HepG2 (cell line): ENCODE results near the gene MRPS35. TPM values are rescaled to one million over a fixed set of nuclear protein-coding genes. Genes with fewer than 3 reads are reported as not detected.

Source experiments
- ATAC-seq: fragments of 200-7000 bp; cut with Tn5 transposase; 3 replicates; pipeline ENCODE4 v1.9.1; 2020; ENCODE audit warnings: mild to moderate bottlenecking, moderate library complexity
- BruUV-seq: library from RNA; stranded (reverse); fragments of 400-500 nt; replicated peaks from 2 replicates; lab custom pipeline; 2021; lab: Mats Ljungman, UMichigan
- CTCF ChIA-PET: fragments of 300-600 bp; formaldehyde crosslinking; extraction: SDS; loops from one replicate; lab custom pipeline; 2021; ENCODE audit warnings: low total read pairs, inconsistent platforms, low intra/inter-chr PET ratio; lab: Yijun Ruan, JAX
- POLR2A ChIA-PET: fragments of 350-600 bp; sonication (Branson Sonifier 250); formaldehyde crosslinking; loops from one replicate; lab custom pipeline; 2020; ENCODE audit warnings: antibody characterized with exemption, inconsistent platforms; lab: Yijun Ruan, JAX
- DNase-seq: peaks from one replicate; pipeline ENCODE4 v3.0.0-alpha.2; 2015; ENCODE audit warnings: low spot score
- FAIRE-seq: peaks from 3 replicates; lab custom pipeline; 2011; peaks lifted over from hg19 to GRCh38; lab: Jason Lieb, UNC
- H2AFZ ChIP-seq: one replicate; pipeline ENCODE4 v1.6.1; 2011; ENCODE audit warnings: low read length, inconsistent platforms
- H3K27ac ChIP-seq: fragments of 300-600 bp; 3 replicates; pipeline ENCODE4 v1.8.0; 2011; ENCODE audit warnings: mixed run types, mild to moderate bottlenecking, mixed read lengths, low read length, inconsistent platforms; ENCODE audit not compliant: insufficient read depth; ENCODE audit errors: extremely low read length
- H3K27me3 ChIP-seq, 2 experiments: fragments of 200-600 bp in 1 of 2; 2 replicates in 1 of 2; 3 replicates in 1 of 2; pipeline versions ENCODE4 v1.6.0 to v1.8.0; 2011; ENCODE audit warnings: low read length in 2 of 2, mild to moderate bottlenecking in 2 of 2, moderate library complexity in 2 of 2, inconsistent platforms in 1 of 2; ENCODE audit not compliant: insufficient read depth in 2 of 2, control insufficient read depth in 1 of 2
- H3K36me3 ChIP-seq, 2 experiments: fragments of 200-600 bp in 1 of 2; replicated peaks in 1 of 2; 2 replicates in 1 of 2; 3 replicates in 1 of 2; pipeline versions ENCODE4 v1.5.1 to v1.8.0; 2011; ENCODE audit warnings: low read length in 2 of 2, inconsistent platforms in 1 of 2; ENCODE audit not compliant: insufficient read depth in 2 of 2, control insufficient read depth in 1 of 2
- H3K4me1 ChIP-seq: 2 replicates; pipeline ENCODE4 v1.5.1; 2012; ENCODE audit warnings: low read length, inconsistent platforms; ENCODE audit not compliant: insufficient read depth
- H3K4me2 ChIP-seq: 2 replicates; pipeline ENCODE4 v1.6.0; 2011; ENCODE audit warnings: low read depth, low read length, inconsistent platforms
- H3K4me3 ChIP-seq, 3 experiments: fragments of 200-600 bp in 1 of 3; sonication (generic), shearing (Covaris generic) in 1 of 3; replicated peaks in 1 of 3; 2 replicates each; pipeline ENCODE4 v1.5.1; 2011 to 2016; ENCODE audit warnings: low read length in 3 of 3, inconsistent platforms in 2 of 3, low read depth in 2 of 3, mild to moderate bottlenecking in 2 of 3, control low read depth in 1 of 3, mixed read lengths in 1 of 3; ENCODE audit not compliant: insufficient read depth in 1 of 3
- H3K79me2 ChIP-seq: one replicate; pipeline ENCODE4 v1.6.1; 2011; ENCODE audit warnings: low read length, inconsistent platforms; ENCODE audit not compliant: insufficient read depth
- H3K9ac ChIP-seq: 2 replicates; pipeline ENCODE4 v1.6.0; 2011; ENCODE audit warnings: mild to moderate bottlenecking, low read depth, low read length, inconsistent platforms; ENCODE audit not compliant: insufficient read depth
- H3K9me3 ChIP-seq: 2 replicates; pipeline ENCODE4 v1.5.1; 2012; ENCODE audit warnings: mild to moderate bottlenecking, low read length
- H4K20me1 ChIP-seq: 2 replicates; pipeline ENCODE4 v1.6.0; 2011; ENCODE audit warnings: inconsistent platforms, mild to moderate bottlenecking, low read length, moderate library complexity; ENCODE audit not compliant: insufficient read depth
- ESRRA ChIP-seq: sonication (generic); formaldehyde crosslinking; IDR thresholded peaks from 2 replicates; pipeline ENCODE4 v1.5.1; 2020; ENCODE audit warnings: mild to moderate bottlenecking, low read depth, missing genetic modification reagents
- IRF2 ChIP-seq: IDR thresholded peaks from 2 replicates; pipeline ENCODE4 v1.6.1; 2018; ENCODE audit warnings: missing genetic modification reagents, missing compliant biosample characterization
- MYC ChIP-seq: sonication (generic); formaldehyde crosslinking; IDR thresholded peaks from 2 replicates; pipeline ENCODE4 v1.9.0; 2021; ENCODE audit warnings: missing genetic modification reagents, borderline replicate concordance
- PTBP1 ChIP-seq: fragments of 200-400 bp; formaldehyde crosslinking; IDR thresholded peaks from 2 replicates; pipeline ENCODE4 v1.6.1; 2018; ENCODE audit warnings: low read length, low read depth; ENCODE audit not compliant: poor library complexity, severe bottlenecking
- RORA ChIP-seq: sonication (generic); formaldehyde crosslinking; IDR thresholded peaks from 2 replicates; pipeline ENCODE4 v1.5.0; 2020; ENCODE audit warnings: mild to moderate bottlenecking, missing genetic modification reagents, moderate library complexity
- ZNF121 ChIP-seq: sonication (generic); formaldehyde crosslinking; IDR thresholded peaks from 2 replicates; pipeline ENCODE4 v1.5.0; 2020; ENCODE audit warnings: mild to moderate bottlenecking, missing genetic modification reagents
- ZNF205 ChIP-seq: IDR thresholded peaks from 2 replicates; pipeline ENCODE4 v1.6.1; 2018; ENCODE audit warnings: missing biosample characterization, missing genetic modification reagents
- ZNF839 ChIP-seq: sonication (generic); formaldehyde crosslinking; IDR thresholded peaks from 2 replicates; pipeline ENCODE4 v1.4.0; 2020; ENCODE audit warnings: missing genetic modification reagents, mild to moderate bottlenecking, borderline replicate concordance
- WGBS: methylation state at CpG from one replicate; pipeline ENCODE4 v1.1.6; 2017; ENCODE audit warnings: low lambda C conversion rate; 5-methylcytosine and 5-hydroxymethylcytosine counted together
- in situ Hi-C: cut with HindIII; loops from 2 replicates; pipeline ENCODE4 v1.10.0; 2017; ENCODE audit warnings: low pct_unique_long_range_greater_than_20kb; ENCODE audit not compliant: extremely low pct_ligation_motif_present
- intact Hi-C: fragments of 100-400 bp; cut with micrococcal nuclease; formaldehyde crosslinking; loops from one replicate; pipeline ENCODE4 v1.10.0; 2022; ENCODE audit not compliant: unreplicated experiment
- polyA plus RNA-seq, 8 experiments: library from polyadenylated mRNA; depleted of rRNA in 3 of 8; stranded (reverse) in 7 of 8; unstranded in 1 of 8; fragments of >200 nt; fragmentation: Illumina TruSeq in 4 of 8; extraction: Trizol in 4 of 8; gene quantifications; 2 replicates each; pipeline versions ENCODE4 v1.2.1 to v1.2.3, GENCODE V29; 2011 to 2016; ENCODE audit warnings: low read depth in 4 of 8, missing spikeins in 1 of 8, mixed read lengths in 1 of 8; ENCODE audit not compliant: insufficient read depth in 1 of 8
- total RNA-seq, 5 experiments: library from RNA; depleted of rRNA; stranded (reverse); fragments of >200 nt; fragmentation: Illumina TruSeq; extraction: Trizol; gene quantifications; 2 replicates each; pipeline ENCODE4 v1.2.3, GENCODE V29; 2016; ENCODE audit warnings: low read depth in 1 of 5
- TF ChIP-seq, protein P1 (sequence below): IDR thresholded peaks from 2 replicates; pipeline ENCODE4 v1.6.1; 2016; ENCODE audit warnings: missing biosample characterization, missing genetic modification reagents, low read depth
- TF ChIP-seq, protein P2 (sequence below): sonication (generic); formaldehyde crosslinking; IDR thresholded peaks from 2 replicates; pipeline ENCODE4 v1.5.1; 2020; ENCODE audit warnings: mild to moderate bottlenecking, missing genetic modification reagents, moderate library complexity
- TF ChIP-seq, protein P3 (sequence below): sonication (generic); formaldehyde crosslinking; IDR thresholded peaks from 2 replicates; pipeline ENCODE4 v1.4.0; 2020; ENCODE audit warnings: missing genetic modification reagents, borderline replicate concordance
- TF ChIP-seq, protein P4 (sequence below): sonication (generic); formaldehyde crosslinking; IDR thresholded peaks from 2 replicates; pipeline ENCODE4 v1.4.0; 2020; ENCODE audit warnings: missing genetic modification reagents
- TF ChIP-seq, protein P5 (sequence below): sonication (generic); formaldehyde crosslinking; IDR thresholded peaks from 2 replicates; pipeline ENCODE4 v1.5.0; 2020; ENCODE audit warnings: mild to moderate bottlenecking, missing genetic modification reagents, moderate library complexity

The MRPS35 gene
- total and polyA plus RNA-seq, 2 of the 13 experiments (the other 11 are each of a cell fraction or from before 2014, with no cell fraction given), result 63.4 to 104 TPM

DNA sequence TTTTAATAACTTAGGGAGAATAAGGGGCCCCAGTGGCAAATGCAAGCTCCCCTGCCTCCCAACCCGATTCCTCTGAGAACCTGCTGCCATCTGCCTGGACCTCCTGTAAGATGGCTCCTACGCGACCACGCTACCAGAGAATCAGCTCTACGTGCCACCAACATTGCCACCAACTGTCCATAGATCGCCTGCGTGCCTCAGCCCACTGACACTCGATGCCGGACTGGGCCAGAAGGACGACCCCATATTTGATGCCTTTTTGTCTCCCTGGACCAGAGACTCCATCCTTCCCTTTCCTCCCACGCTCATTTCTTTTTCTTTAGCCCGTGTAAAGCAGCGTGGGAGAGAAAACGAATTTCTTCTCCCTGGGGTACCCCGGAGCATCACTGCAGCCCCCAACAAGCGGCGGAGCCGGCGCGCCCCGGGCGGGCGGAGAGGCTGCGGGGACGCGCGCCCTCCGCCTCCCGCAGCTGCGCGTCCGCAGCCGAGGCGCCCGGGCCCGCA lies 68.8 kb downstream of the MRPS35 start:
- H4K20me1 ChIP-seq, result no peaks in the 10 kb centered on the region
- H3K79me2 ChIP-seq, result peaks cover 20% of the 10 kb centered on the region
- FAIRE-seq (no peak), DNase-seq (peak; percentile 10), ATAC-seq (peak; percentile 3; the same call in 2 of the 3 replicates)
- in situ Hi-C loops, result no loop called here
- H3K9ac ChIP-seq, result peak overlapping the region; percentile 82
- H2AFZ ChIP-seq, result peak overlapping the region; percentile 76
- peak overlapping the region; percentile 86 for H3K27ac ChIP-seq
- H3K36me3 ChIP-seq, result no peaks in the 10 kb centered on the region
- no peaks in the 10 kb centered on the region for H3K9me3 ChIP-seq
- H3K4me3 ChIP-seq, result peak overlapping the region; percentile 86 to 91 (median 89)
- no TSS peak for BruUV-seq
- peaks cover 34% of the 10 kb centered on the region for H3K4me1 ChIP-seq
- POLR2A ChIA-PET, result interaction anchor here (0.9 to 1.6 kb wide), 8 partner anchors 9 to 184 kb away, joined by 3 to 4 read pairs (median 3); no protein-coding TSS in a partner anchor
- H3K4me2 ChIP-seq, result peak overlapping the region; percentile 94
- CTCF ChIA-PET, result no interaction called here
- WGBS, result 8% methylated on average over 21 of the region's 36 CpGs
- intact Hi-C loops, result no loop called here
- H3K27me3 ChIP-seq, result no peaks in the 10 kb centered on the region
- TF ChIP-seq, protein P1, sequence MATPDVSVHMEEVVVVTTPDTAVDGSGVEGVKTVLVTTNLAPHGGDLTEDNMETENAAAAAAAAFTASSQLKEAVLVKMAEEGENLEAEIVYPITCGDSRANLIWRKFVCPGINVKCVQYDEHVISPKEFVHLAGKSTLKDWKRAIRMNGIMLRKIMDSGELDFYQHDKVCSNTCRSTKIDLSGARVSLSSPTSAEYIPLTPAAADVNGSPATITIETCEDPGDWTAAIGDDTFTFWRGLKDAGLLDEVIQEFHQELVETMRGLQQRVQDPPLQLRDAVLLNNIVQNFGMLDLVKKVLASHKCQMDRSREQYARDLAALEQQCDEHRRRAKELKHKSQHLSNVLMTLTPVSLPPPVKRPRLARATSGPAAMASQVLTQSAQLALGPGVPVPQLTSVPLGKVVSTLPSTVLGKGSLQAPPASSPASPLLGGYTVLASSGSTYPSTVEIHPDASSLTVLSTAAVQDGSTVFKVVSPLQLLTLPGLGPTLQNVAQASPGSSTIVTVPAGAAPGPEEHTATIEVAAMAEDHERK, result no peak
- TF ChIP-seq, protein P2, sequence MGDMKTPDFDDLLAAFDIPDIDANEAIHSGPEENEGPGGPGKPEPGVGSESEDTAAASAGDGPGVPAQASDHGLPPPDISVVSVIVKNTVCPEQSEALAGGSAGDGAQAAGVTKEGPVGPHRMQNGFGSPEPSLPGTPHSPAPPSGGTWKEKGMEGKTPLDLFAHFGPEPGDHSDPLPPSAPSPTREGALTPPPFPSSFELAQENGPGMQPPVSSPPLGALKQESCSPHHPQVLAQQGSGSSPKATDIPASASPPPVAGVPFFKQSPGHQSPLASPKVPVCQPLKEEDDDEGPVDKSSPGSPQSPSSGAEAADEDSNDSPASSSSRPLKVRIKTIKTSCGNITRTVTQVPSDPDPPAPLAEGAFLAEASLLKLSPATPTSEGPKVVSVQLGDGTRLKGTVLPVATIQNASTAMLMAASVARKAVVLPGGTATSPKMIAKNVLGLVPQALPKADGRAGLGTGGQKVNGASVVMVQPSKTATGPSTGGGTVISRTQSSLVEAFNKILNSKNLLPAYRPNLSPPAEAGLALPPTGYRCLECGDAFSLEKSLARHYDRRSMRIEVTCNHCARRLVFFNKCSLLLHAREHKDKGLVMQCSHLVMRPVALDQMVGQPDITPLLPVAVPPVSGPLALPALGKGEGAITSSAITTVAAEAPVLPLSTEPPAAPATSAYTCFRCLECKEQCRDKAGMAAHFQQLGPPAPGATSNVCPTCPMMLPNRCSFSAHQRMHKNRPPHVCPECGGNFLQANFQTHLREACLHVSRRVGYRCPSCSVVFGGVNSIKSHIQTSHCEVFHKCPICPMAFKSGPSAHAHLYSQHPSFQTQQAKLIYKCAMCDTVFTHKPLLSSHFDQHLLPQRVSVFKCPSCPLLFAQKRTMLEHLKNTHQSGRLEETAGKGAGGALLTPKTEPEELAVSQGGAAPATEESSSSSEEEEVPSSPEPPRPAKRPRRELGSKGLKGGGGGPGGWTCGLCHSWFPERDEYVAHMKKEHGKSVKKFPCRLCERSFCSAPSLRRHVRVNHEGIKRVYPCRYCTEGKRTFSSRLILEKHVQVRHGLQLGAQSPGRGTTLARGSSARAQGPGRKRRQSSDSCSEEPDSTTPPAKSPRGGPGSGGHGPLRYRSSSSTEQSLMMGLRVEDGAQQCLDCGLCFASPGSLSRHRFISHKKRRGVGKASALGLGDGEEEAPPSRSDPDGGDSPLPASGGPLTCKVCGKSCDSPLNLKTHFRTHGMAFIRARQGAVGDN (CRISPR knock-in tag), result peak; percentile 5; the same call in 1 of the 2 replicates
- TF ChIP-seq ZNF121 (CRISPR knock-in tag) (no peak), IRF2 (CRISPR knock-in tag) (peak; percentile 26; the same call in 1 of the 2 replicates), ZNF839 (CRISPR knock-in tag) (peak; percentile 63; the same call in 1 of the 2 replicates), PTBP1 (no peak), MYC (peak; percentile 24; the same call in 1 of the 2 replicates), RORA (CRISPR knock-in tag) (no peak), ESRRA (CRISPR knock-in tag) (no peak), ZNF205 (0 out of 2 replicates have a peak, but pooled peaks have one; percentile 40)
- TF ChIP-seq, protein P3, sequence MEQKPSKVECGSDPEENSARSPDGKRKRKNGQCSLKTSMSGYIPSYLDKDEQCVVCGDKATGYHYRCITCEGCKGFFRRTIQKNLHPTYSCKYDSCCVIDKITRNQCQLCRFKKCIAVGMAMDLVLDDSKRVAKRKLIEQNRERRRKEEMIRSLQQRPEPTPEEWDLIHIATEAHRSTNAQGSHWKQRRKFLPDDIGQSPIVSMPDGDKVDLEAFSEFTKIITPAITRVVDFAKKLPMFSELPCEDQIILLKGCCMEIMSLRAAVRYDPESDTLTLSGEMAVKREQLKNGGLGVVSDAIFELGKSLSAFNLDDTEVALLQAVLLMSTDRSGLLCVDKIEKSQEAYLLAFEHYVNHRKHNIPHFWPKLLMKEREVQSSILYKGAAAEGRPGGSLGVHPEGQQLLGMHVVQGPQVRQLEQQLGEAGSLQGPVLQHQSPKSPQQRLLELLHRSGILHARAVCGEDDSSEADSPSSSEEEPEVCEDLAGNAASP (CRISPR knock-in tag), result 0 out of 2 replicates have a peak, but pooled peaks have one; percentile 42
- TF ChIP-seq, protein P4, sequence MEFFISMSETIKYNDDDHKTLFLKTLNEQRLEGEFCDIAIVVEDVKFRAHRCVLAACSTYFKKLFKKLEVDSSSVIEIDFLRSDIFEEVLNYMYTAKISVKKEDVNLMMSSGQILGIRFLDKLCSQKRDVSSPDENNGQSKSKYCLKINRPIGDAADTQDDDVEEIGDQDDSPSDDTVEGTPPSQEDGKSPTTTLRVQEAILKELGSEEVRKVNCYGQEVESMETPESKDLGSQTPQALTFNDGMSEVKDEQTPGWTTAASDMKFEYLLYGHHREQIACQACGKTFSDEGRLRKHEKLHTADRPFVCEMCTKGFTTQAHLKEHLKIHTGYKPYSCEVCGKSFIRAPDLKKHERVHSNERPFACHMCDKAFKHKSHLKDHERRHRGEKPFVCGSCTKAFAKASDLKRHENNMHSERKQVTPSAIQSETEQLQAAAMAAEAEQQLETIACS, result peak; percentile 25; the same call in 1 of the 2 replicates
- TF ChIP-seq, protein P5, sequence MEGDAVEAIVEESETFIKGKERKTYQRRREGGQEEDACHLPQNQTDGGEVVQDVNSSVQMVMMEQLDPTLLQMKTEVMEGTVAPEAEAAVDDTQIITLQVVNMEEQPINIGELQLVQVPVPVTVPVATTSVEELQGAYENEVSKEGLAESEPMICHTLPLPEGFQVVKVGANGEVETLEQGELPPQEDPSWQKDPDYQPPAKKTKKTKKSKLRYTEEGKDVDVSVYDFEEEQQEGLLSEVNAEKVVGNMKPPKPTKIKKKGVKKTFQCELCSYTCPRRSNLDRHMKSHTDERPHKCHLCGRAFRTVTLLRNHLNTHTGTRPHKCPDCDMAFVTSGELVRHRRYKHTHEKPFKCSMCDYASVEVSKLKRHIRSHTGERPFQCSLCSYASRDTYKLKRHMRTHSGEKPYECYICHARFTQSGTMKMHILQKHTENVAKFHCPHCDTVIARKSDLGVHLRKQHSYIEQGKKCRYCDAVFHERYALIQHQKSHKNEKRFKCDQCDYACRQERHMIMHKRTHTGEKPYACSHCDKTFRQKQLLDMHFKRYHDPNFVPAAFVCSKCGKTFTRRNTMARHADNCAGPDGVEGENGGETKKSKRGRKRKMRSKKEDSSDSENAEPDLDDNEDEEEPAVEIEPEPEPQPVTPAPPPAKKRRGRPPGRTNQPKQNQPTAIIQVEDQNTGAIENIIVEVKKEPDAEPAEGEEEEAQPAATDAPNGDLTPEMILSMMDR (CRISPR knock-in tag), result 0 out of 2 replicates have a peak, but pooled peaks have one; percentile 23
